BLaER1 (cell line): ENCODE results near the gene ALX3.
"Not testable (repeated sequence)": the region's sequence is repeated elsewhere in the genome, so short reads cannot be mapped to it uniquely, and the experiment has no call there.

Source experiments
- H3K27ac ChIP-seq: shearing (Covaris generic); formaldehyde crosslinking; 2 replicates; pipeline ENCODE4 v1.8.1; 2022
- H3K27me3 ChIP-seq: shearing (Covaris generic); formaldehyde crosslinking; 2 replicates; pipeline ENCODE4 v1.8.1; 2022
- H3K36me3 ChIP-seq: shearing (Covaris generic); formaldehyde crosslinking; 2 replicates; pipeline ENCODE4 v1.8.1; 2022
- H3K4me1 ChIP-seq: shearing (Covaris generic); formaldehyde crosslinking; 2 replicates; pipeline ENCODE4 v1.8.1; 2022
- H3K4me2 ChIP-seq: shearing (Covaris generic); formaldehyde crosslinking; 2 replicates; pipeline ENCODE4 v1.8.1; 2022
- H3K4me3 ChIP-seq: shearing (Covaris generic); formaldehyde crosslinking; 2 replicates; pipeline ENCODE4 v1.8.1; 2022
- H3K9ac ChIP-seq: shearing (Covaris generic); formaldehyde crosslinking; 2 replicates; pipeline ENCODE4 v1.8.1; 2022
- H3K9me3 ChIP-seq: shearing (Covaris generic); formaldehyde crosslinking; 2 replicates; pipeline ENCODE4 v1.8.1; 2022
- H4K20me1 ChIP-seq: shearing (Covaris generic); formaldehyde crosslinking; 2 replicates; pipeline ENCODE4 v1.8.1; 2022
- Cebpa-rat ChIP-seq: shearing (Covaris generic); IDR thresholded peaks from 2 replicates; pipeline ENCODE4 v1.8.1; 2022

Gene ALX3

DNA sequence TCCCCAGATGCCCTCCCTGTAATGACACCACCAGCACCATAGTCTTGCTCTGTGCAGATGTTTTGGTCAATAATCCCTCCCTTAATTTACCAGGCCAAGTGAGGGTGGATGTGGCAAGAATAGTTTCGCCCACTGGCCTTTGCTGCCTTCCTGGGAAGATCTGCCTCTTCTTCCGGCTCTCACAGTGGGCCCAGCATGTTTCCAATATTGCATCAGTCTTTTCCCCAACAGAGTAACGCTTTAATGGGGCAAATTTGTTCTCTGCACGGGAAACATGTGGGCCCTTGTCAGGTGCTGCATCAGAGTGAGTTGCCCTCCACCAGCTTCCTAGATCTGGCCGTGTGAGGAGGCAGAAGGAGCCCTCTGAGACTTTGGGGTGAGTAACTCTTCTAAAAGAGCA is 12.0 kb upstream of the ALX3 start:
- Histone ChIP-seq H3K4me3 (no peak overlapping the region), H3K4me1 (peaks cover 17% of the 10 kb centered on the region), H3K4me2 (no peak overlapping the region), H3K36me3 (no peaks in the 10 kb centered on the region), H3K27ac (no peak overlapping the region), H3K9me3 (no peaks in the 10 kb centered on the region), H4K20me1 (peaks cover 35% of the 10 kb centered on the region), H3K27me3 (peaks cover 72% of the 10 kb centered on the region), H3K9ac (no peak overlapping the region)
- no peak for TF ChIP-seq Cebpa-rat

DNA sequence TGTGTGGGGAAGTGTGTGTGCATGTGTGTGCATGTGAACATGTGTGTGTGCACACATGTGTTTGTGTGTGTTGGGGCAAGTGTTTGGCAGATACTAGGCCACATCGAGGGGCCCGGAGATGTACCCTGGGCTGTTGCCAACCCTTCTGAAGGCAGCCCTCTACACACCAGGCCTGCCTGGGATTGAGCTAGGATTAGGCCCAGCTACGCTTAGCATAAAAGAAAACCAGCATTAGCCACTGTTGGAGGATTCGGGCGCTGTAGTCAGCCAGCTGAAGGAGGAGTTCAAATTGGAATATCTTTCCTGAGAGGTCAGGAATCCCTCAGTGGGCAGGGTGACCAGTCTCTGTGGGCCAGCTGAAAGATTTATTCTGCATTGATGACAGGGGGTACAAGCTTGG is 10.6 kb upstream of the ALX3 start:
- no peak for TF ChIP-seq Cebpa-rat
- Histone ChIP-seq H3K9ac (no peak overlapping the region), H3K27me3 (peaks cover 58% of the 10 kb centered on the region), H3K4me2 (no peak overlapping the region), H4K20me1 (peaks cover 32% of the 10 kb centered on the region), H3K27ac (no peak overlapping the region), H3K4me3 (no peak overlapping the region), H3K36me3 (no peaks in the 10 kb centered on the region), H3K9me3 (no peaks in the 10 kb centered on the region), H3K4me1 (peaks cover 17% of the 10 kb centered on the region)

DNA sequence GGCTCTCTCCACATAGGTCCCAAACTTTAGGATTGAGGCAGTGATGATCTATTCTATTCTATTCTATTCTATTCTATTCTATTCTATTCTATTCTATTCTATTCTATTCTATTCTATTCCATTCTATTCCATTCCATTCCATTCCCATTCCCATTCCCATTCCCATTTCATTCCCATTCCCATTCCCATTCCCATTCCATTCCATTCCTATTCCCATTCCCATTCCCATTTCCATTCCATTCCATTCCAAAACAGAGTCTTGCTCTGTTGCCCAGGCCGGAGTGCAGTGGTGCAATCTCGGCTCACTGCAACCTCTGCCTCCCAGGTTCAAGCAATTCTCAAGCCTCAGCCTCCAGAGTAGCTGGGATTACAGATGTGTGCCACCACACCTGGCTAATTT is 9.5 kb upstream of the ALX3 start:
- H4K20me1 ChIP-seq, result peaks cover 23% of the 10 kb centered on the region

DNA sequence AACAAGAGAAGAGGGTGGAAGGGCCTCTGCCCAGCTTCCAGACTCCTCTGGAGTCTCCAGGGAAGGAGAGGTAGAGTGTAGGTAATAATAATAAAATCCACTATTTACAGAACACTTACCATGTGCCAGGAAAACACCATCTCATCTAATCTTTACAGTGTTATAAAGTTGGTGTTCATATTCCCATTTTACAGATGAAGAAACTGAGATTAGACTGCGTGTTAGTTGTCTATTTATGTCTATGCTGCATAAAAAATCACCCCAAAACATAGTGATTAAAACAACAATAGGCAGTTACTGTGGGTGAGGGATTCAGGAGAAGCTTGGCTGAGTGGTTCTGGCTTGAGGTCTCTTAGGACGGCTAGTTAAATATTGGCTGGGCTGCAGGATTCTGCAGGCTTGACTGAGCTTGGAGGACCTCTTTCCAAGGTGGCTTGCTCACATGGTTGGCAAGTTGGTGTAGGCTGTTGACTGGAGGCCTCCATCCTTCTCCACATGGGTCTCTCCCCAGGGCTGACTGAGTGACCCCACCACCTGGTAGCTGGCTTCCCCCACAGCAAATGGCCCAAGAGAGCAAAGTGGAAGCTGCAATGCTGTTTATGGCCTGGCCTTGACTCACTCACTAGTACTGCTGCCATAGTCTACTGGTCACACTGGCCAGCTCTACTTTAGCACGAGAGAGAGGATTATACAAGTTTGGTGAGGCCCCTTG is 6.5 kb upstream of the ALX3 start:
- Histone ChIP-seq H3K36me3 (no peaks in the 10 kb centered on the region), H3K4me1 (no peaks in the 10 kb centered on the region), H3K4me3 (no peak overlapping the region), H4K20me1 (no peaks in the 10 kb centered on the region; the same call in 1 of the 2 replicates), H3K27ac (no peak overlapping the region), H3K9ac (no peak overlapping the region), H3K9me3 (no peaks in the 10 kb centered on the region), H3K27me3 (peaks cover 45% of the 10 kb centered on the region), H3K4me2 (no peak overlapping the region)
- no peak for TF ChIP-seq Cebpa-rat

More for the DNA sequence above, 9.5 kb upstream of the ALX3 start:
- H3K4me3 ChIP-seq, H3K4me2 ChIP-seq, H3K36me3 ChIP-seq, H3K27ac ChIP-seq, H3K9ac ChIP-seq, H3K9me3 ChIP-seq: not testable (repeated sequence)
- peaks cover 17% of the 10 kb centered on the region for H3K4me1 ChIP-seq
- H3K27me3 ChIP-seq, result peaks cover 48% of the 10 kb centered on the region

DNA sequence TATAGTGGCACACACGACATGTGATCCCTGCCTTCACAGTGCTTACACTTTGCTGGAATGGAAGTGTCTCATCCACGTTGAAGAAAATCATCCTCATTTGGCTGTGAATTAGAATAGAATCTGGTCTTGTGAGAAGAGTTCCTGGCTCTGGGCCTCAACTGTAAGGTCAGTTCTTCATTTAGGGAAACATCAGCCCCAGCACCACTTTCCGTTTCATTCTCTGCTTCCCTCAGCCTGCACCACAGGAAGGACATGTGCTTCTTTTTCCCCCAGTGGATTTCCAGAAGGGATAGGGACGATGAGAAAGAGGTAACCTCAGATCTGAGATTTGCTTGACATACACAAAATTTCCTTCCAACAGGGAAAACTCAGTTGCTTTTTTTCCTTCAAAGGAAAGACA is 3.7 kb upstream of the ALX3 start:
- Histone ChIP-seq H3K36me3 (no peaks in the 10 kb centered on the region), H3K4me1 (peaks cover 5% of the 10 kb centered on the region; the same call in 1 of the 2 replicates), H3K4me3 (no peak overlapping the region), H4K20me1 (peaks cover 23% of the 10 kb centered on the region), H3K4me2 (no peak overlapping the region), H3K27ac (no peak overlapping the region), H3K27me3 (peaks cover 56% of the 10 kb centered on the region), H3K9ac (no peak overlapping the region), H3K9me3 (0 out of 2 replicates have a peak, but pooled peaks cover 2% of the 10 kb centered on the region)
- no peak for TF ChIP-seq Cebpa-rat

DNA sequence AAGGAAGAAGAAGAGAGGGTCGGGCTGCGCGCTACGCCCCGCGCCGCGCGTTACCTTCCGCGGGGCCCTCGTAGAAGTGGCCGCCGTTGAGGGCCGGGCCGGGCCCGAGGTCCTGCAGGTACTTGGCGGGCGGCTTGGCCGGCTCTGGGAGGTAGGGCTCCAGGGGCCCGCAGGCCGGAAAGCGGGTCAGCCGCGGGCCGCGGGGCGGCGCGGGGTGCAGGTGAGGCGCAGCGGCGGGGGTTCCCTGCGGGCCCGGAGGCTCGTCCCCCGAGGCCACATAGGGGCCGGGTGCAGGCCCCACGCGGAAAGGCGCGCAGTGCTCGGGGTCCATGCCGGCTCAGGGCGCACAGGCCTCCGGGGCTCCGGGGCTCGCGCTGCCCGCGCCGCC is 196 bp downstream of the ALX3 start:
- Histone ChIP-seq H3K9me3 (0 out of 2 replicates have a peak, but pooled peaks cover 7% of the 10 kb centered on the region), H3K4me3 (no peak overlapping the region), H3K4me2 (no peak overlapping the region), H3K9ac (no peak overlapping the region), H3K4me1 (peaks cover 6% of the 10 kb centered on the region), H3K36me3 (no peaks in the 10 kb centered on the region), H3K27me3 (peaks cover 94% of the 10 kb centered on the region), H4K20me1 (peaks cover 59% of the 10 kb centered on the region), H3K27ac (no peak overlapping the region)
- TF ChIP-seq Cebpa-rat, result no peak

DNA sequence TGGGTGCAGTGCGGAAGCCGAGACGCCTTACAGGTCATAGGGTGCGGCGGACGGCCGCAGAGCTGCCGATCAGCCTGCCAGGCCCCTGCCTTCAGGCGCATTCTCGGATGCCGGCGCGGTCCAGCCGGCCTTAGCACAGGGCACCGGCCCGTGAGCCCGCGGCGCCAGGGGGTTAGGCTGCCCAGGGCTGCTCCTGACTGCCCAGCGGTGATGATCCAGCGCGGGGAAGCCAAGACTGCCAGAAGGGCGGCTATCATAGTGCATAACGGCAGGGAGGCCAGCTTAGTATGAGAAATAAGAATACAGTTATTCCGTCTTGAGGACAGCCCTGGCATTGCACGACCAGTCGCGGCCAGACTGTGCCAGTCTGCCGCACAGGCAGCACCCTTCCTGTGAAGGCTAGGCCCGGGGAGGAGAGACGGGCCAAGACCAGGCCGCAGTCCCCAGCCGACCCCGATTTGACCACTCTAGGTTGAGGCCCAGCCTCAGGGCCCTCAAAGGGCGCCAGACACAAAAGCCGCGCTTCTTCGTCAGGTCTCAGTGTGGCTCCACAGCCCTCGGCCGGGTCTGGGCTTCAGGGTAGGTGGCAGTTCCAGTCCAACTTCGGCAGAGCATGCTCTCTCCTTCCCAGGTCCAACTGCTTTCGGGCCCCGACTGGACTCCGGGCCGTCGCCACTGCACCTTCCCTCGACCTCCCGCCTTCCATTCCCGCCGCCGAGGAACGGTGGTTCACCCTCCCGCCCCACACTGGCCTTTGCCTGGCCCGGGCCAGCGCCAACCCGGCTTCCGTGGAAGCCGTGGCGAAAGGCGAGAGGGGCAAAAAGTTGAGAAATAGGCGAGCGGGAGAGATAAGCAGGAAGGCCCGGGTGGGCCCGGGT is 829 bp downstream of the ALX3 start:
- Histone ChIP-seq H3K4me2 (no peak overlapping the region), H3K27ac (no peak overlapping the region), H3K27me3 (peaks cover 93% of the 10 kb centered on the region), H3K9me3 (0 out of 2 replicates have a peak, but pooled peaks cover 7% of the 10 kb centered on the region), H3K36me3 (no peaks in the 10 kb centered on the region), H3K4me1 (peaks cover 12% of the 10 kb centered on the region), H3K4me3 (no peak overlapping the region), H3K9ac (no peak overlapping the region), H4K20me1 (peaks cover 66% of the 10 kb centered on the region)
- TF ChIP-seq Cebpa-rat, result no peak

DNA sequence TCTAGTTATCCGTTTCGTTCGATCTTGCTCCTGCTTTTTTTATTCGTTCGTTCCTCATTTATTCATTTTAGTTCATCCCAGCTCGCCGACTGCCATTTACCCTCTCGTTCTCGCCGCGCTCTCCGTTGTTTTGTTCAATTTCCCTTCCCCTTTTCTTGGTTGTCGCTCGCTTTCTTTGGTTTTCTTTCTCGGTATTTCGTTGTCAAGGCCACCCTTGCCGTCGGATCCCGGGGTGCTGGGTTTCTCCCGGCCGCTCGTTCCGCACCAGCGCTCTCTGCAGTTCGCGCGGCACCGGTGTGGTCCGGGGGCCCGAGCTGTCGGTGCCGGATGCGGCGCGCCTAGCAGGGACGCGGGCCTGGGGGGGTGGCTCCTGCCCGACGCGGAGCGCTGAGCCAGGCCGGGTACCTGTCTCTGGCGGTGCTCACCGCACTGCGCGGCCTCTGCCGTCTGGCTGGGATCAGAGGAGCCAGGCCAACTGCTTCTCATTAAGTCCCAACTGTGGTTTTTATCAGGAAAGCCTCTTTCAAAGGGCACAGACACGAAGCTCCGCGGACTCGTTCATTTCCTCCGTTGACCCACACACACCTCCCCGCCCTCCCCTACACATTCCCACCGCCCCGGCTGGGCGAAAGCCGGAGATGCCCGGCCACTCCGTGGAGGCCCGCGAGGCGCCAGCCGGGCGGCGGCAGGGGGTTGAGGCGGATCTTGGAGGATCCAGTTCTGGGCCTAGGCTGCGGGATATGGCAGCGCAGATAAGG is 1.6 kb downstream of the ALX3 start:
- Histone ChIP-seq H4K20me1 (peaks cover 74% of the 10 kb centered on the region), H3K9ac (no peak overlapping the region), H3K9me3 (0 out of 2 replicates have a peak, but pooled peaks cover 7% of the 10 kb centered on the region), H3K27ac (no peak overlapping the region), H3K4me1 (peaks cover 18% of the 10 kb centered on the region), H3K36me3 (no peaks in the 10 kb centered on the region; the same call in 1 of the 2 replicates), H3K27me3 (peaks cover 86% of the 10 kb centered on the region), H3K4me3 (no peak overlapping the region), H3K4me2 (no peak overlapping the region)
- no peak for TF ChIP-seq Cebpa-rat

DNA sequence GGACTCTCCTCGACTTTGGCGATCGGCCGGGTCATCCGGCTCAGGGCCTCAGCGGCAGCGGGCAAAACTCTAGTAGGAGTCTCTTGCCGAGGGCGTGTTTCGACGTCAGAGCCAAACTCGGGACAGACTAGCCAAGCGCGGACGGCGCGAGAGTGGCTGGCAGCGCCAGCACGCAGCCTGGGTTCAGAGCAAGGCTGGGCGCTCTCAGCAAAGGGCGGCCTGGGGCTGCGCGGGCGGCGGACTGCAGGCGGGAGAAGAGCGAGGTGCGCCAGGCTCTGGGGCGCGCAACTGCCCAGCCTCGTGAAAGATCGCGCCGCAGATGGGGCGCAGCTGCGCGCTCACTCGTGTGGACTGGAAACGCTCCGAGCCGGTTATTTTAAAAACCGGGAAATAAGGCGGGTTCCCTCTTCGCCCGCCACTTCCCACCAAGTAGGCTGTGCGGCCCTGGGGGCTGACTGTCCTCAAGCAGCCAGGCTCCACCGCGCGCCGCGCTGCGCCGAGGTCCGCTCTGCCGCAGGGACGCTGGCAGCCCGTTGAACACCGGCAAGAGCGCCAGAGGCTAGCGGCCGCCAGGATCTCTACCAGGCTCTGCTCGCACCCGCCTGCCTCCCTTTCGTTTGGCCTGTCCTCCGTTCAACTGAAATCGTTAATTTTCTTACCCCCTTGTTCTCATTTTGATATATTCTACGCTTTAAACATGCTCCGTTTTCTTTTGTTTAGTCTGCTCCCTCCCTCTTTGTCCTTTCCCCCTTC is 2.4 kb downstream of the ALX3 start:
- peaks cover 79% of the 10 kb centered on the region for H3K27me3 ChIP-seq

More for the DNA sequence above, 2.4 kb downstream of the ALX3 start:
- Histone ChIP-seq H3K4me2 (no peak overlapping the region), H3K27ac (no peak overlapping the region), H3K9me3 (0 out of 2 replicates have a peak, but pooled peaks cover 7% of the 10 kb centered on the region), H3K36me3 (no peaks in the 10 kb centered on the region; the same call in 1 of the 2 replicates), H3K9ac (no peak overlapping the region), H3K4me3 (no peak overlapping the region), H3K4me1 (peaks cover 18% of the 10 kb centered on the region), H4K20me1 (peaks cover 79% of the 10 kb centered on the region)
- TF ChIP-seq Cebpa-rat, result no peak
